Lung microvascular endothelial cell (primary cell): Measurements from ENCODE around the gene FAIM2. TPM values are rescaled to one million over a fixed set of nuclear protein-coding genes. Genes with fewer than 3 reads are reported as not detected.
"Not testable (repeated sequence)": the region's sequence is repeated elsewhere in the genome, so short reads cannot be mapped to it uniquely, and the experiment has no call there.

Experiments used
- DNase-seq, 2 donors: peaks; one replicate each; pipeline versions ENCODE4 v3.0.0 to v3.0.0-alpha.2; 2010; ENCODE audit warnings: low read depth in 2 of 2
- total RNA-seq: library from RNA; depleted of rRNA; stranded (reverse); fragments of >200 nt; gene quantifications from 2 replicates; pipeline ENCODE4 v1.2.1, GENCODE V29; 2014

FAIM2 gene
- total RNA-seq, 1 donor from 2014 or later: not detected

- DNase-seq: peak in 1 of 2 donors; percentile 0
Measured at GRCh38 chr12:49865109-49865781, 38.5 kb downstream of the FAIM2 start.

- no peak for DNase-seq
Measured at GRCh38 chr12:49864798-49865090, 39.0 kb downstream of the FAIM2 start.

GRCh38 chr12:49863946-49864797, 39.5 kb downstream of the FAIM2 start:
- DNase-seq: no peak

- DNase-seq: not testable (repeated sequence)
Measured at GRCh38 chr12:49860921-49861320, 42.8 kb downstream of the FAIM2 start.

- not testable (repeated sequence) for DNase-seq
Measured at GRCh38 chr12:49855890-49856289, 47.8 kb downstream of the FAIM2 start.

GRCh38 chr12:49854976-49855375, 48.7 kb downstream of the FAIM2 start:
- no peak for DNase-seq

GRCh38 chr12:49853671-49854070, 50.0 kb downstream of the FAIM2 start:
- DNase-seq: no peak

- DNase-seq: no peak
Measured at GRCh38 chr12:49847161-49847560, 56.5 kb downstream of the FAIM2 start.

GRCh38 chr12:49846032-49846431, 57.7 kb downstream of the FAIM2 start:
- no peak for DNase-seq

- no peak for DNase-seq
Measured at GRCh38 chr12:49843876-49844437, 59.7 kb downstream of the FAIM2 start.

- DNase-seq: no peak
Measured at GRCh38 chr12:49843411-49843810, 60.3 kb downstream of the FAIM2 start.

- DNase-seq: peak; percentile 91 to 93
Measured at GRCh38 chr12:49842519-49843352, 61.0 kb downstream of the FAIM2 start, which contains the start of gene BCDIN3D. Gene BCDIN3D (minus strand): TSS chr12:49843106. CDS start chr12:49843087, 19 bp downstream.

- DNase-seq: peak; percentile 60 to 64
Measured at GRCh38 chr12:49838973-49839633, 64.6 kb downstream of the FAIM2 start.

- DNase-seq: peak in 1 of 2 donors; percentile 42
Measured at GRCh38 chr12:49832836-49833421, 70.8 kb downstream of the FAIM2 start.

- DNase-seq: no peak
Measured at GRCh38 chr12:49831717-49832116, 72.0 kb downstream of the FAIM2 start.

- peak; percentile 92 to 98 for DNase-seq
Measured at GRCh38 chr12:49828133-49829091, 75.3 kb downstream of the FAIM2 start, which contains the start of gene NCKAP5L. Gene NCKAP5L (minus strand): TSS chr12:49828413. CDS start chr12:49804044, 24,369 bp downstream.

- DNase-seq: peak; percentile 60 to 64
Measured at GRCh38 chr12:49827401-49828099, 76.2 kb downstream of the FAIM2 start.

- DNase-seq: peak in 1 of 2 donors; percentile 41
Measured at GRCh38 chr12:49827051-49827400, 76.7 kb downstream of the FAIM2 start.

GRCh38 chr12:49825971-49826421, 77.7 kb downstream of the FAIM2 start:
- DNase-seq: peak in 1 of 2 donors; percentile 8
